Ishikawa (cell line): ENCODE measurements around the gene RPL28.

Source experiments
- CEBPB ChIP-seq: IDR thresholded peaks from 2 replicates; pipeline ENCODE4 v1.6.1; 2012
- CREB1 ChIP-seq: IDR thresholded peaks from 2 replicates; pipeline ENCODE4 v1.6.1; 2012; ENCODE audit warnings: low read depth
- EGR1 ChIP-seq: IDR thresholded peaks from 2 replicates; pipeline ENCODE4 v1.6.1; 2012
- EP300 ChIP-seq: IDR thresholded peaks from 2 replicates; pipeline ENCODE4 v1.6.1; 2012; ENCODE audit warnings: borderline replicate concordance
- FOXM1 ChIP-seq: IDR thresholded peaks from 2 replicates; pipeline ENCODE4 v1.6.1; 2012; ENCODE audit warnings: low read depth, borderline replicate concordance
- MAX ChIP-seq: IDR thresholded peaks from 2 replicates; pipeline ENCODE4 v1.6.1; 2012
- NFIC ChIP-seq: IDR thresholded peaks from 2 replicates; pipeline ENCODE4 v1.6.1; 2012
- RAD21 ChIP-seq: IDR thresholded peaks from 2 replicates; pipeline ENCODE4 v1.6.1; 2012; ENCODE audit warnings: low read depth
- REST ChIP-seq: IDR thresholded peaks from 2 replicates; pipeline ENCODE4 v1.6.1; 2012; ENCODE audit warnings: low read depth, mild to moderate bottlenecking
- TAF1 ChIP-seq: IDR thresholded peaks from 2 replicates; pipeline ENCODE4 v1.6.1; 2012; ENCODE audit warnings: low read depth, mild to moderate bottlenecking
- TCF12 ChIP-seq: IDR thresholded peaks from 2 replicates; pipeline ENCODE4 v1.6.1; 2012; ENCODE audit warnings: low read depth
- TEAD4 ChIP-seq: IDR thresholded peaks from 2 replicates; pipeline ENCODE4 v1.6.1; 2012
- YY1 ChIP-seq: IDR thresholded peaks from 2 replicates; pipeline ENCODE4 v1.6.1; 2012; ENCODE audit warnings: low read depth
- ZBTB7A ChIP-seq: IDR thresholded peaks from 2 replicates; pipeline ENCODE4 v1.6.1; 2012; ENCODE audit warnings: low read depth
- TF ChIP-seq, protein P1 (sequence below): IDR thresholded peaks from 2 replicates; pipeline ENCODE4 v1.6.1; 2012

RPL28 gene

DNA sequence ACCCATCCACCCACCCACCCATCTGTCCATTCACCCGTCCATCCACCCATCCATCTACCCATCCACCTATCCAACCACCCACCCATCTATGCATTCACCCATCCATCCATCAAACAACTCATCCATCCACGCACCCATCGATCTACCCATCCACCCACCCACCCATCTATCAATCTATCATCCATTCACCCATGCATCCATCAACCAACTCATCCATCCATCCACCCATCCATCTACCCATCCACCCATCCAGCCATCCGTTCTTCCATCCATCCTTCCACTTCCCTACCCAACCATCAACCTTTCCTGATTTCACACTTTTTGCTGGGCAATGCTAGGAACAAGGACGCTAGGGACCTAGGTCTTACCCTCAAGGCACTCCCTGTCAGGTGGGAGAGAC, 3.7 kb upstream of the RPL28 start:
- TF ChIP-seq TCF12 = no peak
- no peak for TF ChIP-seq YY1
- no peak for TF ChIP-seq RAD21
- TF ChIP-seq FOXM1 = no peak
- no peak for TF ChIP-seq EP300

DNA sequence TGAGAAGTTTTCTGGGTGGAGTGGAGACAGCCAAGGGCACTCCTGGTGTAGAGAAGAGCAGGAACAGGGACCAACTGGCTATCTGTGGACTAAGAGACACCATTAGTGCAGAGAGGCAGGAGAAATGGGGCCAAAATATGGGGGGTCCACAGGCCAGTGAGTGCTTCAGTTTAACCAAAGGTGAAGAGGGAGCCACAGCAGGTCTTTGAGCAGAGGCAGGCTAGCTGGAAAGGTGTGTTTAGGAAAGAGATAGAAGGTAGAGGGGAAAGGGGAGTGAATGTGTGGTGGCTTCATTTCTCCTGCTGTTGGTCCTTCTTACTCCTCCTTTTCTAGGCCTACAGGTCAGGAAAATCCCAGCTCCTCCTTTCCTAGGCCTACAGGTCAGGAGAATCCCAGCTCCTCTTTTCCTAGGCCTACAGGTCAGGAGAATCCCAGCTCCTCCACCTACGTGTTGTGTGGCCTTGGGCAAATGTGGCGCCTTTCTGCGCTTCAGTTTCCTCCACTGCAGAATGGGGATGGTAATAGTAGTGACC, 3.1 kb upstream of the RPL28 start:
- TF ChIP-seq YY1 (no peak), TEAD4 (no peak), EGR1 (no peak), RAD21 (no peak), TAF1 (no peak)
- TF ChIP-seq, protein P1, sequence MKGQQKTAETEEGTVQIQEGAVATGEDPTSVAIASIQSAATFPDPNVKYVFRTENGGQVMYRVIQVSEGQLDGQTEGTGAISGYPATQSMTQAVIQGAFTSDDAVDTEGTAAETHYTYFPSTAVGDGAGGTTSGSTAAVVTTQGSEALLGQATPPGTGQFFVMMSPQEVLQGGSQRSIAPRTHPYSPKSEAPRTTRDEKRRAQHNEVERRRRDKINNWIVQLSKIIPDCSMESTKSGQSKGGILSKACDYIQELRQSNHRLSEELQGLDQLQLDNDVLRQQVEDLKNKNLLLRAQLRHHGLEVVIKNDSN = no peak

- no peak for TF ChIP-seq TEAD4
- TF ChIP-seq MAX = peak; percentile 51
- TF ChIP-seq TAF1 = peak; percentile 13; the same call in 1 of the 2 replicates
Observed at GRCh38 chr19:55383279-55384130, 2.2 kb upstream of the RPL28 start.

- TF ChIP-seq TAF1 (peak; percentile 25; the same call in 1 of the 2 replicates), YY1 (peak; percentile 78), TCF12 (no peak), RAD21 (no peak), FOXM1 (no peak), NFIC (no peak), ZBTB7A (no peak; the same call in 1 of the 2 replicates), REST (no peak), CREB1 (no peak), TEAD4 (no peak), EP300 (peak; percentile 20; the same call in 1 of the 2 replicates), CEBPB (no peak), EGR1 (no peak), MAX (no peak)
- TF ChIP-seq, protein P1 = peak; percentile 27; the same call in 1 of the 2 replicates
Observed at GRCh38 chr19:55384131-55384919, 1.4 kb upstream of the RPL28 start, which contains the start of gene TMEM238. Gene TMEM238 (minus strand): TSS chr19:55384292. CDS start chr19:55384259, 33 bp downstream.

GRCh38 chr19:55384920-55385723, 610 bp upstream of the RPL28 start:
- TF ChIP-seq TCF12 = no peak
- TF ChIP-seq, protein P1 = no peak
- TF ChIP-seq MAX = no peak
- TF ChIP-seq FOXM1 = no peak
- no peak for TF ChIP-seq YY1
- TF ChIP-seq CREB1 = no peak
- no peak for TF ChIP-seq EGR1

DNA sequence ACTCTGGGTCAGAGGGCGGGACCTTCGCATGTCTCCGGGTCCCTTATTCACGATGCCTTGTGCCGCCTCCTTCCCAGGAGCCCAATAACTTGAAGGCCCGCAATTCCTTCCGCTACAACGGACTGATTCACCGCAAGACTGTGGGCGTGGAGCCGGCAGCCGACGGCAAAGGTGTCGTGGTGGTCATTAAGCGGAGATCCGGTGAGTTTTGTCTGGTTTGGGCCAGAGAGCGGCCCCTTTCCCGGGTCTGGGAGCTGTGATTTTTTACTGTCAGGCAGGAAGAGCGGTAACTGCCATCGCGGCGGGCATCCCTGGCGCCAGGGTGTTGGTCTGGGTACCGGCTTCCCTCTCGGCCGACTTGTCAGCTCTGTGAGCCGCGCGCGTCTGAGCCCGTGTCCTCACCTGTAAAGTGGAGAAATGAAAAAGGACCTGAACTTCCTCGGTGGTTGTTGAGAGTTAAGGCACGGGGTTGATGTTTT, 800 bp downstream of the RPL28 start:
- TF ChIP-seq EGR1 (no peak), FOXM1 (no peak), MAX (no peak), CREB1 (no peak), ZBTB7A (no peak), YY1 (no peak), EP300 (no peak), REST (no peak), CEBPB (no peak), TCF12 (no peak), NFIC (no peak), TAF1 (no peak), RAD21 (no peak), TEAD4 (no peak)
- TF ChIP-seq, protein P1 = no peak
